ENCODE results near the gene FNBP1.
"Not testable (repeated sequence)": the region's sequence is repeated elsewhere in the genome, so short reads cannot be mapped to it uniquely, and the experiment has no call there.

Gene FNBP1

GRCh38 chr9:130022566-130023143 lies 20.3 kb downstream of the FNBP1 start:
- no peak for TF ChIP-seq CTCF (IDR thresholded peaks at IDR 0.05; ENCODE audit: low read depth, low read length)
- DNase-seq (ENCODE audit: low read depth in 2 of 2), result no peak
- H3K4me3 ChIP-seq (replicated peaks in 1 of 2; ENCODE audit: low read depth in 2 of 2, low read length in 2 of 2), result no peak overlapping the region

- not testable (repeated sequence) for DNase-seq (ENCODE audit: low read depth in 2 of 2); H3K4me3 ChIP-seq (replicated peaks in 1 of 2; ENCODE audit: low read depth in 2 of 2, low read length in 2 of 2)
Observed at GRCh38 chr9:130021842-130022241, 21.1 kb downstream of the FNBP1 start.

GRCh38 chr9:130021123-130021522 lies 21.9 kb downstream of the FNBP1 start:
- DNase-seq (ENCODE audit: low read depth in 2 of 2), result no peak
- H3K4me3 ChIP-seq (replicated peaks in 1 of 2; ENCODE audit: low read depth in 2 of 2, low read length in 2 of 2), result no peak overlapping the region
- no peak for TF ChIP-seq CTCF (IDR thresholded peaks at IDR 0.05; ENCODE audit: low read depth, low read length)

- no peak for TF ChIP-seq CTCF (IDR thresholded peaks at IDR 0.05; ENCODE audit: low read depth, low read length)
- H3K4me3 ChIP-seq (replicated peaks in 1 of 2; ENCODE audit: low read depth in 2 of 2, low read length in 2 of 2), result no peak overlapping the region
- DNase-seq (ENCODE audit: low read depth in 2 of 2), result no peak
Observed at GRCh38 chr9:130020618-130021017, 22.4 kb downstream of the FNBP1 start.

- peak in 1 of 2 donors; percentile 20 for DNase-seq (ENCODE audit: low read depth in 2 of 2)
- no peak for TF ChIP-seq CTCF (IDR thresholded peaks at IDR 0.05; ENCODE audit: low read depth, low read length)
- no peak overlapping the region for H3K4me3 ChIP-seq (replicated peaks in 1 of 2; ENCODE audit: low read depth in 2 of 2, low read length in 2 of 2)
Observed at GRCh38 chr9:130018265-130018664, 24.7 kb downstream of the FNBP1 start.

GRCh38 chr9:130017510-130017909 lies 25.5 kb downstream of the FNBP1 start:
- H3K4me3 ChIP-seq (replicated peaks in 1 of 2; ENCODE audit: low read depth in 2 of 2, low read length in 2 of 2); DNase-seq (ENCODE audit: low read depth in 2 of 2): not testable (repeated sequence)

GRCh38 chr9:130017076-130017475 lies 25.9 kb downstream of the FNBP1 start:
- no peak for DNase-seq (ENCODE audit: low read depth in 2 of 2)
- H3K4me3 ChIP-seq (replicated peaks in 1 of 2; ENCODE audit: low read depth in 2 of 2, low read length in 2 of 2), result no peak overlapping the region
- no peak for TF ChIP-seq CTCF (IDR thresholded peaks at IDR 0.05; ENCODE audit: low read depth, low read length)

- TF ChIP-seq CTCF (IDR thresholded peaks at IDR 0.05; ENCODE audit: low read depth, low read length), result no peak
- H3K4me3 ChIP-seq (replicated peaks in 1 of 2; ENCODE audit: low read depth in 2 of 2, low read length in 2 of 2), result no peak overlapping the region
- DNase-seq (ENCODE audit: low read depth in 2 of 2), result no peak
Observed at GRCh38 chr9:130015353-130016019, 27.5 kb downstream of the FNBP1 start.

Measured in cardiac fibroblast (primary cell).